GM12878 (cell line): ENCODE measurements around the gene TLL1. TPM values are rescaled to one million over a fixed set of nuclear protein-coding genes. Genes with fewer than 3 reads are reported as not detected.

ENCODE experiments used
- ATAC-seq: fragments of 200-7000 bp; cut with Tn5 transposase; 3 replicates; pipeline ENCODE4 v1.9.1; 2020; ENCODE audit warnings: mild to moderate bottlenecking, moderate library complexity
- BruUV-seq: library from RNA; stranded (reverse); fragments of 400-500 nt; replicated peaks from 2 replicates; lab custom pipeline; 2021; lab: Mats Ljungman, UMichigan
- CTCF ChIA-PET: fragments of 300-600 bp; sonication (Branson Sonifier 250); formaldehyde crosslinking; extraction: SDS; loops from one replicate; lab custom pipeline; 2021; ENCODE audit warnings: inconsistent platforms; lab: Yijun Ruan, JAX
- POLR2A ChIA-PET: fragments of 350-600 bp; formaldehyde crosslinking; extraction: SDS; loops from one replicate; lab custom pipeline; 2021; ENCODE audit warnings: inconsistent platforms; lab: Charles Lee
- RAD21 ChIA-PET: fragments of 300-600 bp; sonication (Branson Sonifier 250); formaldehyde crosslinking; loops from one replicate; lab custom pipeline; 2023; ENCODE audit warnings: antibody characterized with exemption; ENCODE audit not compliant: unreplicated experiment; lab: Charles Lee
- SMC1A ChIA-PET: fragments of 300-600 bp; sonication (Branson Sonifier 250); formaldehyde crosslinking; loops from one replicate; lab custom pipeline; 2023; ENCODE audit not compliant: unreplicated experiment, uncharacterized antibody; lab: Charles Lee
- DNase-seq: peaks from one replicate; pipeline ENCODE4 v3.0.0-alpha.2; 2011; ENCODE audit warnings: low read depth, low spot score
- FAIRE-seq: peaks from 3 replicates; lab custom pipeline; 2011; peaks lifted over from hg19 to GRCh38; lab: Jason Lieb, UNC
- H2AFZ ChIP-seq: 2 replicates; pipeline ENCODE4 v1.6.0; 2011; ENCODE audit warnings: low read depth, low read length, control low read depth; ENCODE audit not compliant: control insufficient read depth
- H3K27ac ChIP-seq: 2 replicates; pipeline ENCODE4 v1.5.1; 2011; ENCODE audit warnings: control low read depth; ENCODE audit not compliant: control insufficient read depth, insufficient read depth
- H3K27me3 ChIP-seq, 2 experiments: replicated peaks in 1 of 2; 2 replicates each; pipeline versions ENCODE4 v1.6.0 to v1.6.1; 2011; ENCODE audit warnings: low read length in 1 of 2; ENCODE audit not compliant: control insufficient read depth in 2 of 2, insufficient read depth in 2 of 2
- H3K36me3 ChIP-seq, 2 experiments: 2 replicates each; pipeline ENCODE4 v1.5.1; 2011; ENCODE audit warnings: low read length in 1 of 2; ENCODE audit not compliant: control insufficient read depth in 2 of 2, insufficient read depth in 2 of 2
- H3K4me1 ChIP-seq: 2 replicates; pipeline ENCODE4 v1.6.1; 2011; ENCODE audit warnings: mild to moderate bottlenecking, low read length, moderate library complexity, mixed read lengths; ENCODE audit not compliant: control insufficient read depth, insufficient read depth
- H3K4me2 ChIP-seq: 2 replicates; pipeline ENCODE4 v1.6.0; 2011; ENCODE audit warnings: control low read depth; ENCODE audit not compliant: control insufficient read depth, insufficient read depth
- H3K4me3 ChIP-seq: fragments of 200-600 bp; sonication (generic); 2 replicates; pipeline ENCODE4 v1.5.1; 2016
- H3K79me2 ChIP-seq: 2 replicates; pipeline ENCODE4 v1.6.0; 2011; ENCODE audit warnings: low read length; ENCODE audit not compliant: control insufficient read depth, insufficient read depth
- H3K9ac ChIP-seq: 2 replicates; pipeline ENCODE4 v1.8.0; 2011; ENCODE audit warnings: low read length, control low read depth, mixed read lengths; ENCODE audit not compliant: control insufficient read depth, insufficient read depth
- H3K9me3 ChIP-seq: replicated peaks from 3 replicates; pipeline ENCODE4 v1.5.1; 2011; ENCODE audit warnings: mild to moderate bottlenecking, low read length; ENCODE audit not compliant: control insufficient read depth, insufficient read depth
- H4K20me1 ChIP-seq: 2 replicates; pipeline ENCODE4 v1.6.0; 2011; ENCODE audit not compliant: control insufficient read depth, insufficient read depth
- BHLHE40 ChIP-seq, 2 experiments: fragments of 450-650 bp in 1 of 2; IDR thresholded peaks; 2 replicates each; pipeline ENCODE4 v1.6.1; 2011 to 2017; ENCODE audit warnings: low read depth in 2 of 2, borderline replicate concordance in 1 of 2, improper control_type of control experiment in 1 of 2, low read length in 1 of 2, mild to moderate bottlenecking in 1 of 2
- HDAC2 ChIP-seq: fragments of 200-600 bp; sonication (generic); IDR thresholded peaks from 2 replicates; pipeline ENCODE4 v1.6.1; 2017
- JUND ChIP-seq: IDR thresholded peaks from 2 replicates; pipeline ENCODE4 v1.6.1; 2012; ENCODE audit warnings: low read depth, mild to moderate bottlenecking, low read length, improper control_type of control experiment, moderate library complexity
- MEF2B ChIP-seq: fragments of 450-650 bp; IDR thresholded peaks from 2 replicates; pipeline ENCODE4 v1.6.1; 2018; ENCODE audit warnings: mild to moderate bottlenecking, moderate library complexity; ENCODE audit not compliant: partially characterized antibody, poor library complexity, severe bottlenecking
- NFXL1 ChIP-seq: fragments of 450-650 bp; IDR thresholded peaks from 2 replicates; pipeline ENCODE4 v1.6.1; 2017; ENCODE audit warnings: antibody characterized with exemption, mild to moderate bottlenecking, borderline replicate concordance
- POLR2A ChIP-seq: IDR thresholded peaks from 2 replicates; pipeline ENCODE4 v1.6.1; 2011; ENCODE audit warnings: low read depth, mild to moderate bottlenecking, low read length
- RBBP5 ChIP-seq: fragments of 200-600 bp; sonication (generic); conservative IDR thresholded peaks from 2 replicates; pipeline ENCODE4 v1.6.1; 2016
- SIN3A ChIP-seq: IDR thresholded peaks from 2 replicates; pipeline ENCODE4 v1.6.1; 2012; ENCODE audit warnings: low read depth, low read length, improper control_type of control experiment
- SMAD1 ChIP-seq: fragments of 450-650 bp; IDR thresholded peaks from 2 replicates; pipeline ENCODE4 v1.6.1; 2018; ENCODE audit warnings: mild to moderate bottlenecking, low read depth; ENCODE audit not compliant: partially characterized antibody
- SMC3 ChIP-seq: IDR thresholded peaks from 2 replicates; pipeline ENCODE4 v1.6.1; 2011; ENCODE audit warnings: low read length, improper control_type of control experiment, borderline replicate concordance
- STAT1 ChIP-seq: fragments of 450-650 bp; conservative IDR thresholded peaks from 2 replicates; pipeline ENCODE4 v1.6.1; 2014; ENCODE audit warnings: antibody characterized with exemption, mild to moderate bottlenecking
- TCF3 ChIP-seq: IDR thresholded peaks from 2 replicates; pipeline ENCODE4 v1.6.1; 2012; ENCODE audit warnings: low read depth, mild to moderate bottlenecking, low read length, borderline replicate concordance; ENCODE audit not compliant: insufficient read depth
- ZNF384 ChIP-seq: IDR thresholded peaks from 2 replicates; pipeline ENCODE4 v1.6.1; 2012; ENCODE audit warnings: low read depth, mild to moderate bottlenecking, low read length, improper control_type of control experiment, borderline replicate concordance
- WGBS: methylation state at CpG from one replicate; pipeline ENCODE4 v1.1.6; 2016; ENCODE audit warnings: low lambda C conversion rate; ENCODE audit not compliant: insufficient replicate concordance, insufficient coverage; ENCODE audit errors: missing lambda C conversion rate; 5-methylcytosine and 5-hydroxymethylcytosine counted together
- in situ Hi-C: fragments of 300-500 bp; cut with MboI; formaldehyde crosslinking; loops from 9 replicates; pipeline ENCODE4 v1.14.3; 2018; ENCODE audit warnings: mixed read lengths
- intact Hi-C: fragments of 100-400 bp; cut with micrococcal nuclease; formaldehyde crosslinking; loops from one replicate; pipeline ENCODE4 v1.14.2; 2022; ENCODE audit not compliant: unreplicated experiment
- polyA plus RNA-seq, 11 experiments: library from polyadenylated mRNA; depleted of rRNA in 4 of 11; unstranded in 6 of 11; stranded (reverse) in 5 of 11; fragments of >200 nt; fragmentation: Nextera tagmentation in 4 of 11; fragmentation: Illumina TruSeq in 1 of 11; extraction: Ambion mirVana in 4 of 11; extraction: Trizol in 1 of 11; gene quantifications; 1 replicate in 1 of 11; 2 replicates in 10 of 11; pipeline versions ENCODE4 v1.2.1 to v1.2.3, GENCODE V29; 2011 to 2016; ENCODE audit warnings: inconsistent platforms in 2 of 11, missing spikeins in 2 of 11, low read depth in 1 of 11
- total RNA-seq, 4 experiments: library from RNA; depleted of rRNA in 3 of 4; stranded (reverse); fragments of >200 nt in 3 of 4; fragmentation: Illumina TruSeq in 1 of 4; extraction: Trizol in 1 of 4; gene quantifications; 2 replicates each; pipeline versions ENCODE4 v1.2.1 to v1.2.3, GENCODE V29; 2013 to 2021
- TF ChIP-seq, protein P1 (sequence below): fragments of 450-650 bp; IDR thresholded peaks from 2 replicates; pipeline ENCODE4 v1.6.1; 2017; ENCODE audit warnings: low read depth, mild to moderate bottlenecking, moderate library complexity
- TF ChIP-seq, protein P2 (sequence below): IDR thresholded peaks from 2 replicates; pipeline ENCODE4 v1.6.1; 2012; ENCODE audit warnings: low read depth, low read length, improper control_type of control experiment
- TF ChIP-seq, protein P3 (sequence below): IDR thresholded peaks from 2 replicates; pipeline ENCODE4 v1.6.1; 2011; ENCODE audit warnings: low read depth, mild to moderate bottlenecking, low read length, moderate library complexity, borderline replicate concordance; ENCODE audit errors: extremely low read depth

The TLL1 gene
- total and polyA plus RNA-seq, 10 of the 15 experiments (the other 5 are each of a cell fraction or from before 2014, with no cell fraction given) = 0.02 to 0.31 (median 0.05) TPM; not detected in 2

DNA sequence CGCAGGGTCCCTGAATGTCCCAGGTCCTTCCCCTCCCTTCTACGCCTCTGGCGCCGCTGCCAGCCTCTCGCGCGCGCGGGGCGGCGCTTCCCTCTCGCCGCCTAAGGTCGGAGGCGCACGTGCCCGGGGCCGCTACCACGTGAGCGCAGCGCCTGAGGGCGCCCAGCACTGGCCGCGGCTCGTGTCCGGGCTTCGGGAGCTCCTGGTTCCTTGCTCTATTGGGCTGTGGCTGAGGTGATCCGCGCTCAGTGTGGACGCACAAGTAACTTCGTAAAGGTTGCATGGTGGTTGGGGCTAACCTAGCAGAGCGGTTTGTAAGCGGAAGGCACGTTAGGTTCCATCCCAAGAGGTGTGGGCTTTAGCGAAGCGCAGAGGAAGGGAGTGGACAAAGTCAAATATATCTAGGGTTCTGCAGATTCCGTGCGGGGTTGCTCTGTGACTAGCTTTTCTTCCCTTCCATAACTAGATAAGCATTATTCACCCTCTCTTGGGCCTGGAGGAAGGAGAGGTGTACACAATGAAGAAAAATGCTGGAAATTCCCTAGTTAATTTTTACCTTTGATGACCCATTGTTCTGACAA, 1.8 kb downstream of the TLL1 start:
- RAD21 ChIA-PET = no interaction called here
- Histone ChIP-seq H3K79me2 (no peaks in the 10 kb centered on the region), H3K4me1 (no peaks in the 10 kb centered on the region), H3K4me3 (no peak overlapping the region), H3K9ac (no peak overlapping the region), H2AFZ (no peak overlapping the region), H3K36me3 (no peaks in the 10 kb centered on the region), H3K27me3 (peaks cover 1 to 8% of the 10 kb centered on the region in 2 experiments; a peak in 3 of 4 replicates), H4K20me1 (no peaks in the 10 kb centered on the region), H3K4me2 (no peak overlapping the region), H3K9me3 (no peaks in the 10 kb centered on the region), H3K27ac (no peak overlapping the region)
- TF ChIP-seq, protein P1, sequence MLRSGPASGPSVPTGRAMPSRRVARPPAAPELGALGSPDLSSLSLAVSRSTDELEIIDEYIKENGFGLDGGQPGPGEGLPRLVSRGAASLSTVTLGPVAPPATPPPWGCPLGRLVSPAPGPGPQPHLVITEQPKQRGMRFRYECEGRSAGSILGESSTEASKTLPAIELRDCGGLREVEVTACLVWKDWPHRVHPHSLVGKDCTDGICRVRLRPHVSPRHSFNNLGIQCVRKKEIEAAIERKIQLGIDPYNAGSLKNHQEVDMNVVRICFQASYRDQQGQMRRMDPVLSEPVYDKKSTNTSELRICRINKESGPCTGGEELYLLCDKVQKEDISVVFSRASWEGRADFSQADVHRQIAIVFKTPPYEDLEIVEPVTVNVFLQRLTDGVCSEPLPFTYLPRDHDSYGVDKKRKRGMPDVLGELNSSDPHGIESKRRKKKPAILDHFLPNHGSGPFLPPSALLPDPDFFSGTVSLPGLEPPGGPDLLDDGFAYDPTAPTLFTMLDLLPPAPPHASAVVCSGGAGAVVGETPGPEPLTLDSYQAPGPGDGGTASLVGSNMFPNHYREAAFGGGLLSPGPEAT = no peak
- TF ChIP-seq BHLHE40 (IDR thresholded peaks at IDR 0.05; ENCODE audit: borderline replicate concordance in 1 of 2, low read depth in 2 of 2, low read length in 1 of 2) (peak in 1 of 2 experiments; percentile 39; a peak in 1 of 4 replicates), MEF2B (no peak)
- BruUV-seq = no TSS peak
- DNase-seq = no peak
- ATAC-seq = no peak
- in situ Hi-C loops (no loop called here), intact Hi-C loops (no loop called here)
- no peak for FAIRE-seq
- POLR2A ChIA-PET = no interaction called here
- SMC1A ChIA-PET = no interaction called here
- CTCF ChIA-PET = no interaction called here
- WGBS = 56% methylated on average over 32 of the region's 38 CpGs

DNA sequence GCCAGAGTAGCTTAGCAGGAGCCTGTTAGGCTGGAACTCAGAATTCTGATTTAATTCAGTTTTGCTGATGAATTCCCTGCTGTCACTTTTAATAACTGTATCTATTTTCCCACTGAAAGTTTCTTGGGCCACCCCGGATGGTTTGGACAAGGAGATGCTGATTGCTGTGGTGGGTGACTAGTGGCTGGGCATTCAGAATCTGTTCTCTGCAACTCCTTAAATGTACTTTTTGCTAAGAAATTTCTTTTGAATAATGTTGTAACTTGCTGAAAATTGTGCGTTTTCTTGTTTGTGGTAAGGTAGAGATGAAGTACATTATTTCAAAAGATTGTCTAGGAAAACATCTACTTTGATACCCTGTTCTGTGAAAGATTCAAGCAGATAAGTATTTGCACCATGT, 2.4 kb downstream of the TLL1 start:
- ChIA-PET POLR2A (no interaction called here), SMC1A (no interaction called here), RAD21 (no interaction called here), CTCF (no interaction called here)
- intact Hi-C loops (no loop called here), in situ Hi-C loops (no loop called here)
- H2AFZ ChIP-seq = no peak overlapping the region
- H3K4me1 ChIP-seq = no peaks in the 10 kb centered on the region
- no peak for FAIRE-seq
- H3K9me3 ChIP-seq = no peaks in the 10 kb centered on the region
- no peaks in the 10 kb centered on the region for H3K36me3 ChIP-seq
- H3K9ac ChIP-seq = no peak overlapping the region
- BruUV-seq = no TSS peak
- 14% methylated on average over 2 of the region's 2 CpGs for WGBS
- no peak overlapping the region for H3K4me2 ChIP-seq
- H4K20me1 ChIP-seq = no peaks in the 10 kb centered on the region
- peaks cover 1 to 8% of the 10 kb centered on the region in 2 experiments; a peak in 3 of 4 replicates for H3K27me3 ChIP-seq
- no peak for DNase-seq
- no peak for ATAC-seq
- H3K79me2 ChIP-seq = no peaks in the 10 kb centered on the region
- H3K4me3 ChIP-seq = no peak overlapping the region
- no peak overlapping the region for H3K27ac ChIP-seq
- TF ChIP-seq HDAC2 = no peak
- TF ChIP-seq JUND = no peak
- TF ChIP-seq, protein P2, sequence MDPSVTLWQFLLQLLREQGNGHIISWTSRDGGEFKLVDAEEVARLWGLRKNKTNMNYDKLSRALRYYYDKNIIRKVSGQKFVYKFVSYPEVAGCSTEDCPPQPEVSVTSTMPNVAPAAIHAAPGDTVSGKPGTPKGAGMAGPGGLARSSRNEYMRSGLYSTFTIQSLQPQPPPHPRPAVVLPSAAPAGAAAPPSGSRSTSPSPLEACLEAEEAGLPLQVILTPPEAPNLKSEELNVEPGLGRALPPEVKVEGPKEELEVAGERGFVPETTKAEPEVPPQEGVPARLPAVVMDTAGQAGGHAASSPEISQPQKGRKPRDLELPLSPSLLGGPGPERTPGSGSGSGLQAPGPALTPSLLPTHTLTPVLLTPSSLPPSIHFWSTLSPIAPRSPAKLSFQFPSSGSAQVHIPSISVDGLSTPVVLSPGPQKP = no peak
- TF ChIP-seq SMC3 = no peak
- TF ChIP-seq SMAD1 = no peak
- TF ChIP-seq, protein P3, sequence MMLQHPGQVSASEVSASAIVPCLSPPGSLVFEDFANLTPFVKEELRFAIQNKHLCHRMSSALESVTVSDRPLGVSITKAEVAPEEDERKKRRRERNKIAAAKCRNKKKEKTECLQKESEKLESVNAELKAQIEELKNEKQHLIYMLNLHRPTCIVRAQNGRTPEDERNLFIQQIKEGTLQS = no peak
- TF ChIP-seq RBBP5 = no peak
- no peak for TF ChIP-seq ZNF384
- no peak for TF ChIP-seq POLR2A
- TF ChIP-seq STAT1 = no peak
- no peak for TF ChIP-seq SIN3A
- TF ChIP-seq NFXL1 = no peak
- TF ChIP-seq TCF3 = no peak
